GM10847 (cell line): ENCODE measurements around the gene SLC35B2.

Experiments used
- POLR2A ChIP-seq: IDR thresholded peaks from 2 replicates; pipeline ENCODE4 v1.6.1; 2011; ENCODE audit not compliant: insufficient read length; ENCODE audit errors: extremely low read depth

SLC35B2 gene

DNA sequence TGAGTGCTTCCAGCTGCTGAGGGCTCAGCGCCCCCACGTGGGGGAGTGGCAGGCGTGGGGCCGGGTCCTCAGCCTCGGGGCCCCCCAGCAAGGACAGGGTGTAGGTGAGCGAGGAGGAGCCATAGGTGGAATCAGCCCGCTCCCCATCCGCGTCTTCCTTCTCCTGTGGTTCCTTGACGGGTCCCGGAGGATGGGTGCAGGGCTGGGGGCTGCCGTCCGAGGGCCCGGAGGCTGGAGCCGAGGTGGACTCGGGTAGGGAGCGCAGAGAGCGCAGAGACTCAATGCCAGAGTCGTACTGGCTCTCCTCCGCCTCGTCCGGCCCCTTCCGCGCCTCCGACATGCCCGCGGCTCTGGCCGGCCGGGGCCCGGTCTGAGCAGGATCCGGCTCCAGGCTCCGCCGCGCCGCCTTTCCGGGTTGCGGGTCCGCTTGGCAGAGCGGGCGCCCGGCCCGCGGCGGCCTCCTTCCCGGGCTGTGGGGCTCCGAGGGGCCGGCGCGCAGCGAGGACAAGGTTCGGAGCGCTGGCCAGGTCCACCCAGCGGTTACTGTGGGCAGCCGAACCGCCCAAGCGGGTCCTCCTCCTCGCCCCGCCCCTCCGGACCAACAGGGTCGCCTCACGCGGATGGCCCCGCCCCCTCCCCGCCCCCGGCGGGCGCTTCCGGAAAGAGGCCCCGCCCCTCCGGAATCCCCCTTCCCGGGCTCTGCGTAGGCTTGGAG is 7.8 kb upstream of the SLC35B2 start, which contains the start of gene NFKBIE:
NFKBIE (minus strand) TSS at position 545 of the 715 bp plus-strand sequence; CDS start at position 340, 205 bp downstream.
- TF ChIP-seq POLR2A, result peak; percentile 87

DNA sequence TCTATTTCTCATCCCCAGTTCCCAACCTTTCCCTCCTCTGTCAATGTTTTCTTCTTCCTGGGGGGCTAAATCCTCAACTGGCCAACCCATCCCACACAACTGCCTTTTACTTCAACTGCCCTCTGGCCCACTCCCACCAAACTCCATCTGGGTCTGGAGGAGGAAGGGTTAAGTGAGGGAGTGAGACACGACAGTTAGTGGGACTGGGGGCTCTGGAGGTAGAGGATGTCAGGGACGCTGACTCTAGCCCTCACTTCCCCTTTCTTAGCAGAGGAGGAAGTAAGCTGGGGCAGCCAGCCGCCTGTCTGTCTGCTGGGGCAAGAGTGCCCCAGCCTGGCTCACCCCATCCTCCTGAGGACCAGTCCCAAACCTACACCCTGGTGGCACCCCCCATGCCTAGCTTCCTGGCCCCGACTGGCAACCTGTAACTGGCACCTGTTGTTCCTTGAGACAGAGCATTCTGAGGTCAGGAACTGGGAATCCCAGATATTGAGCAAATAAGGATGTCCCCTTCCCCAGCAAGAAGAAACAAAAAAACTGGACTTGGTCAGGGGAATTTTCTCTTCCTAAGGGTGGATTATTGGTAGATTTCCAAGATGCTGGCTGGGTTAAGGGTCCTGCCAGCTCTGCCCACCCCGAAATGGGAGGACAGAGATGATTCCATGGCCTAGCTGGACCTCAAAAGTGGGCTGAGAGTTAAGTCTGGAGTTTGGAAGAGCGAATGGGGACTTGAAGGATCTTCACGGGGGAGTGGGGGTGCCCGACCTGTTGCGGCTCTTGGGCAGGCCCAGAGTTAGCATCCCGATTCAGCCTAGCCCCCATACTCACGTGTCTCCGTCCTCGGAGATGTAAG is 7.1 kb upstream of the SLC35B2 start:
- peak; percentile 22 for TF ChIP-seq POLR2A

GRCh38 chr6:44263354-44264100 is 6.2 kb upstream of the SLC35B2 start:
- peak; percentile 35 for TF ChIP-seq POLR2A

DNA sequence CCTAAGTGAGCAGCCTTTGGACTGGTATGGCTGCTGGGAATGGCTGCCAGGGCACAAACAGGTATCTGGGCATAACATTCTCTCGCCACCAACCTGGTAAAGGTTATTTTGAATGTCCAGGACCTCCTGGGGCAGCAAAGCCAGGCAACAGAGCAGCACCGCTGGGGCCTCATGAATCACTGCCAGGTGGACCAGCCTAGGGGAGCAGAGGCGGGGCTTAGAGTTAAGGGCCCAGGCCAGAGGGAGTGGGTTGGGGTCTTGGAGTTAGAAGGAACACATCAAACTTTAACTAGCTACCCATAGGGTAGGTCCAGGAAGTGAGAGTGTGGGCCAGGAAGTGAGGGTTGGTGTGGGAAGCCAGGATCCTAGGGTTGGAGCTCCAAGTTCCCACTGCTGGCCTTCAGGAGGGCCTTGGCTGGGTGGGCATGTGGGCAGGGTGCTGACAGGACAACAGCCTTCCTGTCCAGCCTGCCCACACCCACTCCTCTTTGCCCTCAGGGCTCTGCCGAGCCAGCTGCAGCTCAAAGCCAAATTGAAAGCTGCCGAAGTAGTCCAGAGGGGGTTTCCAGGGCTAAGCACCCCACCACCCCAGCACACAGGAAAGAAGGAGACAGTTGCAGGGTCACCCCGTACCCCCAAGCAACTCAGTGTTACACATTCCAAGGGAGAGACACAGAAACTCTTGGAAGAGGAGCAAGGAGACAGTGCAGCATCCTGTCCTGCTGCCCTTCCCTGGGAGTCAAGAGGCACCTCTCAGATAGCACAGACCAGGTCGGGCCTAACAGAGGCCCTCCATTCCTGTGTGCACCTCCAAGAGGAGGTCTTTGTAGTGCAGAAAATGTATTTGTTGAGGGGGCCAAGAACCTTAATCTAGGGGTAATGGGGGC is 5.4 kb upstream of the SLC35B2 start:
- peak; percentile 11 for TF ChIP-seq POLR2A

GRCh38 chr6:44261581-44261980 is 4.3 kb upstream of the SLC35B2 start:
- no peak for TF ChIP-seq POLR2A

DNA sequence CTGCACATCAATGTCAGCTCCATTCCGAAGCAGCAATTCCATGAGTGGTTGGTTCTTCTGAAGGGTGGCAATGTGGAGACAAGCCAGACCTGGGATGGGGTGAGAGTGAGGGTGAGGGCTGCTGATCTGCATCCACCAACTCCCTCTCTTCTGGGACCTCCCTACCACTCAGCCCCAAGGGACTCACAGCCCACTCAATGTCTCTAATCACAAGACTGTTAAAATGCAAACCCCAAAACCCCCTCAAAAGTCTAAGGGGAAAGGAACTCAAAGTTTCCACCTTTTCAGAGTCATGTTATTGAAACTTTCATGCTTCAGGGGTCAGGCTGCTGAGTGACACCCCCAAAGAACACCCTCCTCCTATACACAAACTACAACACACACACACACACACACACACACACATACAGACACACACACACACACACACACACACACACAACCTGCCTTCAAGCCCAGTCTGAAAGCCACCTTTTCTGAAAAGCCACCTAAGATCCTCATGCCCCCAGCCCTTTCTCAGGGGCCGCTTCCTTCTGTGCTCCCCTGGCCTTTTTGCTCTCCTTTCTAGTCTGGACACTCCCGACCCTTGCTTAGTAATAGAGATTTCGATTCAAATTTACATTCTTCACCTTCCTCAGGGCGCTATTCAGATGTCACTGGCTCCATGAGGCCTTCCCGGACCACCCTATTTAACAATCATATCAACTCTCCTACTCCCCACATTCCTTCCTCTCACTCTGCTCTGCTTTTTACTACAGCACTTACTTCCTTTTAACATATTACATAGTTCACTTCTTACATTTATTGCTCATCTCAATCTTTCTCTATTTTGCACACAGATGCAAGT is 3.3 kb upstream of the SLC35B2 start:
- no peak for TF ChIP-seq POLR2A

DNA sequence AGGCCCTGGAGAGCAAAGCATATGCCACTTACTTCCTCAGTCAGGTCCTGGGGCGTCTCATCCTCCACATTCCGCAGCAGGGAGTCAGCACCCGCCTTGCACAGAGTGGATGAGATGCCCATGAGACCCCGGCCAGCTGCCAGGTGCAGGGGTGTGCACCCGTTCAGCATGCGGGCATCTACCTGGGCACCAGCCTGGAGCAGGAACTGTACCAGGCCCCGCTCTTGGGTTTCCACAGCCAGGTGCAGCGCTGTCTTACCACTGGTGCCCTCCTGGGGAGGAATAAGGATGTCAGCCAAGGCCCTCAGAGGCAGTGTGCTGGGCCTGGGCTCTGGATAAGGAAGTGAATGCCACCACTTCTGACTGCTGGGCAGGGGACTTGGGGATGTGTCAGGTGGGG is 2.7 kb upstream of the SLC35B2 start:
- no peak for TF ChIP-seq POLR2A

DNA sequence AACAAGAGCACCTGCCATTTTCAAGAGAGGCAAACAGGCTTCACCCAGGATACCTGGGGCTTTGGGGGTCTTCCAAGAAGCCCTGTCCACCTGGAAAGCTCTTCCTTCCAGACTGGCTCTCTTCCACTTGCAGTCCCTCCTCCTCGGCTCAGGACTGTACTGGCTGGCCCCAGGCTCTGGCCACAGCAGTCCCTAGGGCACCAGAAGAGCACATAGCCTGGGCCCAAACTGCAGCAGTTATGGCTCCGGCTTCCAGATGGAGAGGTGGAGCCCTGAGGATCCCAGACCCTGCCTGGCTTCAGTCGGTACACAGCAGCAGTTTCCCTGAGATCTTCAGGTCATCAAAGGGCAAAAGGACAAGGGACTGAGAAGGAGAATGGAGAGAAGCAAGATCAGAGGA is 1.6 kb upstream of the SLC35B2 start:
- no peak for TF ChIP-seq POLR2A

GRCh38 chr6:44258325-44258863 is 1.1 kb upstream of the SLC35B2 start:
- no peak for TF ChIP-seq POLR2A

- TF ChIP-seq POLR2A, result no peak
Observed at GRCh38 chr6:44257753-44258324, 511 bp upstream of the SLC35B2 start.

GRCh38 chr6:44256775-44257024 is 628 bp downstream of the SLC35B2 start:
- TF ChIP-seq POLR2A, result no peak

DNA sequence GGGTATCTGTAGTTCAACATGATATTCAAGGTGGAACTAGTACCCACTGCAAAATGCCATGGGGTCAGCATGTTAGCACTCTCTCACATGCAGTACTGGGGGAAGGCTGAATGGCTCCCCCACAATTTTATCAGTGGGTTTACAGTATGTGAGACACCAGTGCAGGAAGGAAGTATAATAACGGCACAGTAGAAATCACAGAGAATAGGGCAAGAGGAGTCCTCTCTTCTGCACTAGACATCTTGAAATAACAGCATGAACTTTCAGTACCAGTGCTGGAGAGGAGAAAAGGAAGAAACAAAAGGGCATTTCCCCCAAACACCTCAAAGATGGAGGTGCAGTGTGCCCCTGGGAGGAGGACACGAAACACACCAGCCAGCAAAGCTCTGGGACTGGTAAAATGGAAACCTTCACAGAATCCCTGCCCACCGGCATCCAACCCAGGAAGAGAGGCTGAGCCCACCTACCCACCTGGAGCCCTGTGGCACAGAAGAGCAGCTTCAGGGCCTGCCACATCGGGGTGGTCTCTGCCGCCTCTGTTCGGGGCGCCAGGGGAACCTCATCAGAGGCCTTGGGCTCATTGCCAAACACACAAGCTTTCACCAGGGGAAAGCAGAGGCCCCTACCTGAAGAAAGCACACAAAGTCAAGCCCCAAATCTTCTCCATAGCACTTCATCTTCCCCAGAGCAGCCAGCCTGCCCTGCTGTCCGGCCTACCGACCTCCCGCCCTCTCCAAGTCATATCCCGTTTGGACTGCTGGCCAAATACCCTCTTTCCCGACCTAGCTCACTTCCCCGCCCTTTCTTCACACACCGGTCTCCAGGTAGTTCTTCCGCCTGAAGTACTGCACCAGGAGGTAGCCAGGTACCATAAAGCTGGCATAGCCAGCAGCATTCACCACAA is 1.2 kb downstream of the SLC35B2 start:
- peak; percentile 16 for TF ChIP-seq POLR2A
